Kidney epithelial cell (primary cell): ENCODE measurements around the gene LRRC4. TPM values are rescaled to one million over a fixed set of nuclear protein-coding genes. Genes with fewer than 3 reads are reported as not detected.

Experiments used
- DNase-seq: peaks from one replicate; pipeline ENCODE4 v3.0.0-alpha.2; 2010; ENCODE audit warnings: low read depth
- H3K27me3 ChIP-seq: 2 replicates; pipeline ENCODE4 v1.6.0; 2011; ENCODE audit warnings: low read length; ENCODE audit not compliant: control insufficient read depth, insufficient read depth
- H3K36me3 ChIP-seq: 2 replicates; pipeline ENCODE4 v1.5.1; 2011; ENCODE audit warnings: low read length; ENCODE audit not compliant: control insufficient read depth, insufficient read depth
- H3K4me3 ChIP-seq: 2 replicates; pipeline ENCODE4 v1.5.1; 2011; ENCODE audit warnings: low read depth, mild to moderate bottlenecking, control low read depth, low read length
- CTCF ChIP-seq: IDR thresholded peaks from 2 replicates; pipeline ENCODE4 v1.5.1; 2011; ENCODE audit warnings: mild to moderate bottlenecking, moderate library complexity, low read length, control low read depth, inconsistent platforms; ENCODE audit not compliant: insufficient read depth, poor library complexity, severe bottlenecking
- total RNA-seq: library from RNA; depleted of rRNA; stranded (reverse); fragments of >200 nt; gene quantifications from 2 replicates; pipeline ENCODE4 v1.2.3, GENCODE V29; 2015

The LRRC4 gene
- total RNA-seq, 1 donor from 2014 or later = 0.46 TPM

GRCh38 chr7:128000854-128001265 is 30.4 kb downstream of the LRRC4 start:
- Histone ChIP-seq H3K4me3 (no peak overlapping the region), H3K27me3 (no peaks in the 10 kb centered on the region), H3K36me3 (no peaks in the 10 kb centered on the region)
- TF ChIP-seq CTCF = no peak
- DNase-seq = no peak

- DNase-seq = no peak
- no peak for TF ChIP-seq CTCF
- Histone ChIP-seq H3K36me3 (no peaks in the 10 kb centered on the region), H3K27me3 (no peaks in the 10 kb centered on the region), H3K4me3 (no peak overlapping the region)
Observed at GRCh38 chr7:128000048-128000447, 31.2 kb downstream of the LRRC4 start.

GRCh38 chr7:127998671-127999070 is 32.6 kb downstream of the LRRC4 start:
- Histone ChIP-seq H3K4me3 (no peak overlapping the region), H3K27me3 (no peaks in the 10 kb centered on the region), H3K36me3 (no peaks in the 10 kb centered on the region)
- DNase-seq = no peak
- TF ChIP-seq CTCF = no peak

- TF ChIP-seq CTCF = no peak
- DNase-seq = no peak
- Histone ChIP-seq H3K4me3 (no peak overlapping the region), H3K36me3 (no peaks in the 10 kb centered on the region), H3K27me3 (no peaks in the 10 kb centered on the region)
Observed at GRCh38 chr7:127997226-127997922, 33.9 kb downstream of the LRRC4 start.

- no peak for TF ChIP-seq CTCF
- Histone ChIP-seq H3K4me3 (no peak overlapping the region), H3K36me3 (no peaks in the 10 kb centered on the region), H3K27me3 (no peaks in the 10 kb centered on the region)
- DNase-seq = no peak
Observed at GRCh38 chr7:127996253-127997071, 34.8 kb downstream of the LRRC4 start.

GRCh38 chr7:127995881-127996215 is 35.4 kb downstream of the LRRC4 start:
- H3K27me3 ChIP-seq = no peaks in the 10 kb centered on the region
- no peak overlapping the region for H3K4me3 ChIP-seq
- no peak for TF ChIP-seq CTCF
- DNase-seq = no peak
- H3K36me3 ChIP-seq = no peaks in the 10 kb centered on the region
